Measurements from ENCODE around the gene BYSL.
"Not testable (repeated sequence)": the region's sequence is repeated elsewhere in the genome, so short reads cannot be mapped to it uniquely, and the experiment has no call there.

BYSL gene

GRCh38 chr6:41942882-41943281 lies 21.6 kb downstream of the BYSL start:
- DNase-seq (ENCODE audit: low spot score): not testable (repeated sequence)

GRCh38 chr6:41943456-41943855 lies 22.2 kb downstream of the BYSL start:
- no peak for DNase-seq (ENCODE audit: low spot score)

GRCh38 chr6:41947581-41948220 lies 26.4 kb downstream of the BYSL start:
- no peak for DNase-seq (ENCODE audit: low spot score)

GRCh38 chr6:41954668-41955067 lies 33.4 kb downstream of the BYSL start:
- DNase-seq (ENCODE audit: low spot score): no peak

GRCh38 chr6:41955412-41955811 lies 34.1 kb downstream of the BYSL start:
- DNase-seq (ENCODE audit: low spot score): no peak

GRCh38 chr6:41957117-41957516 lies 35.8 kb downstream of the BYSL start:
- DNase-seq (ENCODE audit: low spot score): no peak

- DNase-seq (ENCODE audit: low spot score): no peak
Measured at GRCh38 chr6:41958022-41958856, 36.9 kb downstream of the BYSL start.

- DNase-seq (ENCODE audit: low spot score): no peak
Measured at GRCh38 chr6:41960028-41960427, 38.7 kb downstream of the BYSL start.

- DNase-seq (ENCODE audit: low spot score): no peak
Measured at GRCh38 chr6:41963371-41963770, 42.1 kb downstream of the BYSL start.

GRCh38 chr6:41964201-41964887 lies 43.0 kb downstream of the BYSL start:
- DNase-seq (ENCODE audit: low spot score): no peak

GRCh38 chr6:41965429-41966213 lies 44.3 kb downstream of the BYSL start:
- DNase-seq (ENCODE audit: low spot score): peak; percentile 79

GRCh38 chr6:41966214-41966920 lies 45.1 kb downstream of the BYSL start:
- DNase-seq (ENCODE audit: low spot score): no peak

- DNase-seq (ENCODE audit: low spot score): peak; percentile 47
Measured at GRCh38 chr6:41966961-41967311, 45.6 kb downstream of the BYSL start.

- DNase-seq (ENCODE audit: low spot score): no peak
Measured at GRCh38 chr6:41967312-41968287, 46.3 kb downstream of the BYSL start.

GRCh38 chr6:41970436-41970846 lies 49.1 kb downstream of the BYSL start:
- no peak for DNase-seq (ENCODE audit: low spot score)

GRCh38 chr6:41972826-41973225 lies 51.5 kb downstream of the BYSL start:
- DNase-seq (ENCODE audit: low spot score): no peak

GRCh38 chr6:41974281-41974825 lies 53.1 kb downstream of the BYSL start:
- no peak for DNase-seq (ENCODE audit: low spot score)

GRCh38 chr6:41975276-41975675 lies 54.0 kb downstream of the BYSL start:
- no peak for DNase-seq (ENCODE audit: low spot score)

GRCh38 chr6:41976794-41977484 lies 55.6 kb downstream of the BYSL start:
- DNase-seq (ENCODE audit: low spot score): no peak

Measured in iPS-NIHi11 (cell line).